Hepatocyte (in vitro differentiated cells): ENCODE results near the gene IL13. TPM values are rescaled to one million over a fixed set of nuclear protein-coding genes. Genes with fewer than 3 reads are reported as not detected.

Source experiments
- DNase-seq: peaks from one replicate; pipeline ENCODE4 v3.0.0-alpha.2; 2016; ENCODE audit warnings: low spot score
- H2AFZ ChIP-seq: fragments of 200-600 bp; sonication (generic); 2 replicates; pipeline ENCODE4 v1.6.0; 2016; ENCODE audit warnings: antibody characterized with exemption, mild to moderate bottlenecking
- H3K27ac ChIP-seq: fragments of 200-600 bp; sonication (generic); 2 replicates; pipeline ENCODE4 v1.5.1; 2016; ENCODE audit warnings: mild to moderate bottlenecking
- H3K27me3 ChIP-seq: fragments of 200-600 bp; sonication (generic); 2 replicates; pipeline ENCODE4 v1.6.1; 2016
- H3K36me3 ChIP-seq: fragments of 200-600 bp; sonication (generic); replicated peaks from 2 replicates; pipeline ENCODE4 v1.5.1; 2016; ENCODE audit warnings: low read depth; ENCODE audit not compliant: insufficient read depth
- H3K4me1 ChIP-seq: fragments of 200-600 bp; sonication (generic); 2 replicates; pipeline ENCODE4 v1.5.1; 2016; ENCODE audit warnings: mild to moderate bottlenecking, moderate library complexity; ENCODE audit not compliant: insufficient read depth
- H3K4me2 ChIP-seq: fragments of 200-600 bp; sonication (generic); 2 replicates; pipeline ENCODE4 v1.6.0; 2016
- H3K4me3 ChIP-seq: fragments of 200-600 bp; sonication (generic); 2 replicates; pipeline ENCODE4 v1.5.1; 2016; ENCODE audit warnings: mild to moderate bottlenecking
- H3K79me2 ChIP-seq: fragments of 200-600 bp; sonication (generic); 2 replicates; pipeline ENCODE4 v1.6.0; 2017; ENCODE audit warnings: mild to moderate bottlenecking
- H3K9me2 ChIP-seq: fragments of 200-600 bp; sonication (generic); replicated peaks from 2 replicates; pipeline ENCODE4 v1.6.0; 2017; ENCODE audit warnings: mild to moderate bottlenecking; ENCODE audit not compliant: insufficient read depth
- H3K9me3 ChIP-seq: fragments of 200-600 bp; sonication (generic); 2 replicates; pipeline ENCODE4 v1.5.1; 2016; ENCODE audit warnings: low read depth, mild to moderate bottlenecking
- H4K20me1 ChIP-seq: fragments of 200-600 bp; sonication (generic); 2 replicates; pipeline ENCODE4 v1.6.0; 2016; ENCODE audit warnings: mild to moderate bottlenecking; ENCODE audit not compliant: insufficient read depth, poor library complexity, severe bottlenecking
- EZH2 ChIP-seq: fragments of 200-600 bp; sonication (generic); IDR thresholded peaks from 2 replicates; pipeline ENCODE4 v1.6.1; 2016; ENCODE audit warnings: antibody characterized with exemption, mild to moderate bottlenecking, borderline replicate concordance
- EZH2phosphoT487 ChIP-seq: fragments of 200-600 bp; sonication (generic); IDR thresholded peaks from one replicate; pipeline ENCODE4 v1.6.1; 2018; ENCODE audit warnings: antibody characterized with exemption, mild to moderate bottlenecking, low read depth, moderate library complexity; ENCODE audit not compliant: unreplicated experiment, severe bottlenecking
- WGBS: methylation state at CpG from one replicate; pipeline ENCODE4 v1.1.6; 2016; ENCODE audit warnings: low lambda C conversion rate; ENCODE audit errors: missing lambda C conversion rate; 5-methylcytosine and 5-hydroxymethylcytosine counted together
- polyA plus RNA-seq: library from polyadenylated mRNA; unstranded; fragments of >200 nt; fragmentation: Nextera tagmentation; extraction: Ambion mirVana; gene quantifications from 2 replicates; pipeline ENCODE4 v1.2.1, GENCODE V29; 2016
- total RNA-seq: library from RNA; depleted of rRNA; stranded (reverse); fragments of >200 nt; gene quantifications from 2 replicates; pipeline ENCODE4 v1.2.3, GENCODE V29; 2014
- TF ChIP-seq, protein P1 (sequence below): fragments of 200-600 bp; sonication (generic); IDR thresholded peaks from 2 replicates; pipeline ENCODE4 v1.5.1; 2016; ENCODE audit warnings: antibody characterized with exemption, mild to moderate bottlenecking; ENCODE audit not compliant: poor library complexity

IL13 gene
- total and polyA plus RNA-seq, 2 experiments from 2014 or later = not detected

DNA sequence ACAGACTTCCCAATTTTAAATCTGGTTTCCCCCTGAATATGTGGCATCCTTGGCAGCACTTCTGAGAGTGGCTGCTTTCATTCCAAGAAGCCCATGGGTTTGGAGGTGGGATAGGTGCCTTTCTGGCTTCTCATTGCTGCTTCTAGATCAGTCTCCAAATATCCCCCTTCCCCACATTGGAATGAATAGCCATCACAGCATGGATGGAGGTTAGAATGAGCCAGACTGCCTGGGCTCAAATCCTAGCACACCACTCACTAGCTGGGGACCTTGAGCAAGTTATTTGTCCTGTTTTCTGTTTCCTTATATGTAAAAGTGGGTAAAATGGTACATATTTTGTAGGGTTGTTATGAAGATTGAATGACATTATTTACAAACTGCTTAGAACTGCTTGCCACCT, 13.8 kb upstream of the IL13 start:
- Histone ChIP-seq H3K4me1 (no peaks in the 10 kb centered on the region), H3K9me3 (peaks cover 9% of the 10 kb centered on the region), H4K20me1 (no peaks in the 10 kb centered on the region), H3K27ac (no peak overlapping the region), H3K79me2 (no peaks in the 10 kb centered on the region), H3K4me2 (no peak overlapping the region), H3K27me3 (no peaks in the 10 kb centered on the region), H3K9me2 (no peaks in the 10 kb centered on the region), H3K36me3 (no peaks in the 10 kb centered on the region), H2AFZ (no peak overlapping the region), H3K4me3 (no peak overlapping the region)
- no peak for DNase-seq
- TF ChIP-seq EZH2 (no peak), EZH2phosphoT487 (no peak)
- TF ChIP-seq, protein P1, sequence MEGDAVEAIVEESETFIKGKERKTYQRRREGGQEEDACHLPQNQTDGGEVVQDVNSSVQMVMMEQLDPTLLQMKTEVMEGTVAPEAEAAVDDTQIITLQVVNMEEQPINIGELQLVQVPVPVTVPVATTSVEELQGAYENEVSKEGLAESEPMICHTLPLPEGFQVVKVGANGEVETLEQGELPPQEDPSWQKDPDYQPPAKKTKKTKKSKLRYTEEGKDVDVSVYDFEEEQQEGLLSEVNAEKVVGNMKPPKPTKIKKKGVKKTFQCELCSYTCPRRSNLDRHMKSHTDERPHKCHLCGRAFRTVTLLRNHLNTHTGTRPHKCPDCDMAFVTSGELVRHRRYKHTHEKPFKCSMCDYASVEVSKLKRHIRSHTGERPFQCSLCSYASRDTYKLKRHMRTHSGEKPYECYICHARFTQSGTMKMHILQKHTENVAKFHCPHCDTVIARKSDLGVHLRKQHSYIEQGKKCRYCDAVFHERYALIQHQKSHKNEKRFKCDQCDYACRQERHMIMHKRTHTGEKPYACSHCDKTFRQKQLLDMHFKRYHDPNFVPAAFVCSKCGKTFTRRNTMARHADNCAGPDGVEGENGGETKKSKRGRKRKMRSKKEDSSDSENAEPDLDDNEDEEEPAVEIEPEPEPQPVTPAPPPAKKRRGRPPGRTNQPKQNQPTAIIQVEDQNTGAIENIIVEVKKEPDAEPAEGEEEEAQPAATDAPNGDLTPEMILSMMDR = no peak

DNA sequence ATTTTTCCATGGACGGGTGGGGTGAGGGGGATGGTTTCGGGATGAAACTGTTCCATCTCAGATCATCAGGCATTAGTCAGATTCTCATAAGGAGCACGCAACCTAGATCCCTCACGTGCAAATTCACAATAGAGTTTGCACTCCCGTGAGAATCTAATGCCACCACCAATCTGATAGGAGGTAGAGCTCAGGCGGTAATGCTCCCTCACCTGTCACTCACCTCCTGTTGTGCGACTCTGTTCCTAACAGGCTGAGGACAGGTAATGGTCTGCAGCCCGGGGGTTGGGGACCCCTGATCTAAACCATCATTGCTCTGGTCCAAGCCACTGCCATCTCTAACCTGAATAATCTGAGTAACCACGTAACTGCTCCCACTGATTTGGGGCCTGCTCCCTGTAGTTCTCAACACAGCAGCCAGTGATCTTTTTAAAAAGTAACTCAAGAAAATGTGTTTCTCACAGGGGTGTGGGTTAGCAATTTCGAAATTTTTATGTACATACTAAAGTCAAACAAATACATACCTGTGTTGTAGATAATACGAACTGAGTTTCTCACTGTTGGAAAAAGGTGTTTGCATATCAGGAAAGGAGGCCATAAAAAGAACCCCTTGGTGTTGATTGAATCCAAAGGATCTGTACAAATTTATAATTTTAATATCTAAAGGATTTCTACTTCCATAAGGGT, 11.2 kb upstream of the IL13 start:
- H2AFZ ChIP-seq = no peak overlapping the region
- TF ChIP-seq EZH2 (no peak), EZH2phosphoT487 (no peak)
- TF ChIP-seq, protein P1 = no peak
- H3K27me3 ChIP-seq = no peaks in the 10 kb centered on the region
- H3K27ac ChIP-seq = peak overlapping the region; percentile 68
- WGBS = 80% methylated on average over 11 of the region's 11 CpGs
- H3K4me1 ChIP-seq = no peaks in the 10 kb centered on the region
- no peaks in the 10 kb centered on the region for H4K20me1 ChIP-seq
- DNase-seq = no peak
- peaks cover 9% of the 10 kb centered on the region for H3K9me3 ChIP-seq
- H3K36me3 ChIP-seq = no peaks in the 10 kb centered on the region
- H3K79me2 ChIP-seq = no peaks in the 10 kb centered on the region
- H3K4me3 ChIP-seq = no peak overlapping the region
- peak overlapping the region; percentile 36 for H3K4me2 ChIP-seq
- no peaks in the 10 kb centered on the region for H3K9me2 ChIP-seq

DNA sequence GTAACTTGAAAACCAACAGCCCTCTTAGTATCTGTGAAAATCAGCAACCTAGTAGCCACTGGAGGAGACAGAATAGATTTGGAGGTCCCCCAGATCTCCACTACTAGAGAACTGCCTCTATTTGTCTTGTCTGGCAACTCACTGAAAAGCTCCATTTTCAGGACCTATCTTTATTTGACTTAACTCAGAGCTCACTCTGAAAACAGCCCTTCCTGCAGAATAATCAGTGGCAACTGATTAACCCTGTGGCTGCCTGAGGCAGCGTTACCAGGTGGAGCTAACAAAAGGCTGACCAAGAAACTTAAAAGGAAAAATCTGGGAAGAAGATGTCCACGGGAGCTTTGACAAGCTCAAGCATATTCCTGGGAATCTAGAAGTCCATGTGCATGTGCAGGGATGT, 10.5 kb upstream of the IL13 start:
- Histone ChIP-seq H3K9me3 (peaks cover 9% of the 10 kb centered on the region), H3K27ac (peak overlapping the region; percentile 68), H3K79me2 (no peaks in the 10 kb centered on the region), H2AFZ (no peak overlapping the region), H3K4me3 (no peak overlapping the region), H3K4me1 (no peaks in the 10 kb centered on the region), H3K27me3 (no peaks in the 10 kb centered on the region), H3K9me2 (no peaks in the 10 kb centered on the region), H4K20me1 (no peaks in the 10 kb centered on the region), H3K4me2 (peak overlapping the region; percentile 36), H3K36me3 (no peaks in the 10 kb centered on the region)
- TF ChIP-seq, protein P1 = no peak
- TF ChIP-seq EZH2 (no peak), EZH2phosphoT487 (no peak)
- WGBS = 63% methylated on average over 2 of the region's 2 CpGs
- no peak for DNase-seq
